Dermis microvascular lymphatic vessel endothelial cell (primary cell): ENCODE results near the gene KRTAP12-3. TPM values are rescaled to one million over a fixed set of nuclear protein-coding genes. Genes with fewer than 3 reads are reported as not detected.

ENCODE experiments used
- DNase-seq, 2 donors: peaks; one replicate each; pipeline versions ENCODE4 v3.0.0 to v3.0.0-alpha.2; 2010; ENCODE audit warnings: low read depth in 2 of 2
- total RNA-seq: library from RNA; depleted of rRNA; stranded (reverse); fragments of >200 nt; gene quantifications from 2 replicates; pipeline ENCODE4 v1.2.1, GENCODE V29; 2014

Gene KRTAP12-3
- total RNA-seq, 1 donor from 2014 or later = not detected

- no peak for DNase-seq
Observed at GRCh38 chr21:44702111-44702972, 44.6 kb downstream of the KRTAP12-3 start.

GRCh38 chr21:44702973-44703730 is 45.4 kb downstream of the KRTAP12-3 start:
- no peak for DNase-seq

GRCh38 chr21:44703731-44704635 is 46.3 kb downstream of the KRTAP12-3 start:
- no peak for DNase-seq

- DNase-seq = no peak
Observed at GRCh38 chr21:44704636-44705001, 46.9 kb downstream of the KRTAP12-3 start.

- DNase-seq = no peak
Observed at GRCh38 chr21:44706026-44706705, 48.4 kb downstream of the KRTAP12-3 start.

- no peak for DNase-seq
Observed at GRCh38 chr21:44706706-44707581, 49.2 kb downstream of the KRTAP12-3 start.

Other genes starting within 250 kb of the KRTAP12-3 start
- 0.77 and 1.8 TPM in 2 replicates for gene LRRC3, start 202.4 kb upstream of the KRTAP12-3 start, total RNA-seq
- gene KRTAP10-1, start 117.7 kb upstream of the KRTAP12-3 start, total RNA-seq = not detected in 2 replicates
- not detected in 2 replicates for gene KRTAP10-2, start 106.4 kb upstream of the KRTAP12-3 start, total RNA-seq
- gene KRTAP10-3, start 99.1 kb upstream of the KRTAP12-3 start, total RNA-seq = not detected in 2 replicates
- not detected in 2 replicates for gene KRTAP10-4, start 84.2 kb upstream of the KRTAP12-3 start, total RNA-seq
- gene KRTAP10-5, start 77.3 kb upstream of the KRTAP12-3 start, total RNA-seq = not detected in 2 replicates
- gene KRTAP10-6, start 65.4 kb upstream of the KRTAP12-3 start, total RNA-seq = not detected in 2 replicates
- not detected in 2 replicates for gene KRTAP10-7, start 57.3 kb upstream of the KRTAP12-3 start, total RNA-seq
- not detected in 2 replicates for gene KRTAP10-8, start 45.9 kb upstream of the KRTAP12-3 start, total RNA-seq
- not detected in 2 replicates for gene KRTAP10-9, start 30.8 kb upstream of the KRTAP12-3 start, total RNA-seq
- gene KRTAP10-10, start 20.6 kb upstream of the KRTAP12-3 start, total RNA-seq = not detected in 2 replicates
- gene KRTAP10-11, start 11.5 kb upstream of the KRTAP12-3 start, total RNA-seq = not detected in 2 replicates
- not detected in 2 replicates for gene KRTAP12-4, start 3.3 kb upstream of the KRTAP12-3 start, total RNA-seq
- gene KRTAP12-2, start 9.0 kb downstream of the KRTAP12-3 start, total RNA-seq = not detected in 2 replicates
- gene KRTAP12-1, start 24.2 kb downstream of the KRTAP12-3 start, total RNA-seq = not detected in 2 replicates
- gene KRTAP10-12, start 39.2 kb downstream of the KRTAP12-3 start, total RNA-seq = not detected in 2 replicates
- 0.13 TPM in 2 replicates for gene TSPEAR, start 53.6 kb downstream of the KRTAP12-3 start, total RNA-seq
- gene UBE2G2, start 143.9 kb downstream of the KRTAP12-3 start, total RNA-seq = 65.0 and 106 TPM in 2 replicates
- 72.7 and 86.4 TPM in 2 replicates for gene SUMO3, start 160.1 kb downstream of the KRTAP12-3 start, total RNA-seq
- gene PTTG1IP, start 215.8 kb downstream of the KRTAP12-3 start, total RNA-seq = 256 and 343 TPM in 2 replicates